Neural cell (in vitro differentiated cells): ENCODE measurements around the gene GRPR. TPM values are rescaled to one million over a fixed set of nuclear protein-coding genes. Genes with fewer than 3 reads are reported as not detected.
"Not testable (repeated sequence)": the region's sequence is repeated elsewhere in the genome, so short reads cannot be mapped to it uniquely, and the experiment has no call there.

Experiments used
- H2AFZ ChIP-seq: fragments of 200-600, 300-800 bp; sonication (generic), shearing (Covaris generic); 2 replicates; pipeline ENCODE4 v1.6.0; 2014; ENCODE audit warnings: low read depth, mild to moderate bottlenecking, antibody characterized with exemption, low read length, moderate library complexity
- H3F3A ChIP-seq: fragments of 200-600 bp; shearing (Covaris generic); 2 replicates; pipeline ENCODE4 v1.6.1; 2016; ENCODE audit warnings: mild to moderate bottlenecking, moderate library complexity, mixed read lengths, antibody characterized with exemption, low read length; ENCODE audit not compliant: insufficient read depth, poor library complexity, severe bottlenecking
- H3K27ac ChIP-seq: fragments of 200-600, 300-800 bp; sonication (generic), shearing (Covaris generic); 2 replicates; pipeline ENCODE4 v1.5.1; 2014; ENCODE audit warnings: mild to moderate bottlenecking, low read length, moderate library complexity
- H3K27me3 ChIP-seq: fragments of 300-800, 200-600 bp; sonication (generic), shearing (Covaris generic); 2 replicates; pipeline ENCODE4 v1.6.0; 2014; ENCODE audit warnings: mild to moderate bottlenecking, low read depth, low read length, moderate library complexity; ENCODE audit not compliant: insufficient read depth
- H3K36me3 ChIP-seq: fragments of 300-800, 200-600 bp; sonication (generic), shearing (Covaris generic); 2 replicates; pipeline ENCODE4 v1.5.1; 2014; ENCODE audit warnings: mild to moderate bottlenecking, antibody characterized with exemption, low read length, moderate library complexity; ENCODE audit not compliant: insufficient read depth
- H3K4me2 ChIP-seq: fragments of 300-800, 200-600 bp; sonication (generic), shearing (Covaris generic); 2 replicates; pipeline ENCODE4 v1.6.0; 2014; ENCODE audit warnings: mild to moderate bottlenecking, low read length
- H3K4me3 ChIP-seq: fragments of 300-800, 200-600 bp; sonication (generic), shearing (Covaris generic); 2 replicates; pipeline ENCODE4 v1.5.1; 2014; ENCODE audit warnings: mild to moderate bottlenecking, low read length, moderate library complexity
- H3K79me2 ChIP-seq: fragments of 200-600 bp; shearing (Covaris generic); replicated peaks from 2 replicates; pipeline ENCODE4 v1.6.0; 2014; ENCODE audit warnings: mild to moderate bottlenecking, low read length, moderate library complexity; ENCODE audit not compliant: insufficient read depth
- H3K9ac ChIP-seq: fragments of 300-800, 200-600 bp; sonication (generic), shearing (Covaris generic); 2 replicates; pipeline ENCODE4 v1.6.1; 2016; ENCODE audit warnings: mild to moderate bottlenecking, low read length, mixed read lengths
- H3K9me2 ChIP-seq: fragments of 200-600 bp; shearing (Covaris generic); 2 replicates; pipeline ENCODE4 v1.6.1; 2016; ENCODE audit warnings: mild to moderate bottlenecking, low read length, mixed read lengths; ENCODE audit not compliant: insufficient read depth
- H3K9me3 ChIP-seq: fragments of 200-600, 300-800 bp; sonication (generic), shearing (Covaris generic); 2 replicates; pipeline ENCODE4 v1.6.1; 2016; ENCODE audit warnings: mild to moderate bottlenecking, mixed run types, low read length, moderate library complexity, mixed read lengths
- H4K20me1 ChIP-seq: fragments of 200-600 bp; shearing (Covaris generic); 2 replicates; pipeline ENCODE4 v1.6.1; 2016; ENCODE audit warnings: mild to moderate bottlenecking, mixed run types; ENCODE audit not compliant: insufficient read depth
- EP300 ChIP-seq: fragments of 450-650 bp; conservative IDR thresholded peaks from 2 replicates; pipeline ENCODE4 v1.6.1; 2014; ENCODE audit warnings: antibody characterized with exemption, mild to moderate bottlenecking, moderate library complexity; ENCODE audit not compliant: poor library complexity, severe bottlenecking
- POLR2AphosphoS5 ChIP-seq: IDR thresholded peaks from 2 replicates; pipeline ENCODE4 v1.6.1; 2012
- RAD21 ChIP-seq: fragments of 450-650 bp; conservative IDR thresholded peaks from 2 replicates; pipeline ENCODE4 v1.6.1; 2014; ENCODE audit warnings: antibody characterized with exemption, mild to moderate bottlenecking, moderate library complexity
- REST ChIP-seq: IDR thresholded peaks from 2 replicates; pipeline ENCODE4 v1.6.1; 2012; ENCODE audit warnings: borderline replicate concordance
- SMC3 ChIP-seq: fragments of 450-650 bp; conservative IDR thresholded peaks from 2 replicates; pipeline ENCODE4 v1.6.1; 2014; ENCODE audit warnings: antibody characterized with exemption, mild to moderate bottlenecking, moderate library complexity; ENCODE audit not compliant: poor library complexity
- TAF1 ChIP-seq: IDR thresholded peaks from 2 replicates; pipeline ENCODE4 v1.6.1; 2012; ENCODE audit warnings: low read depth
- polyA plus RNA-seq: library from polyadenylated mRNA; depleted of rRNA; stranded (reverse); fragments of >200 nt; gene quantifications from 2 replicates; pipeline ENCODE4 v1.2.3, GENCODE V29; 2014

Gene GRPR
- polyA plus RNA-seq, 1 donor from 2014 or later: not detected

DNA sequence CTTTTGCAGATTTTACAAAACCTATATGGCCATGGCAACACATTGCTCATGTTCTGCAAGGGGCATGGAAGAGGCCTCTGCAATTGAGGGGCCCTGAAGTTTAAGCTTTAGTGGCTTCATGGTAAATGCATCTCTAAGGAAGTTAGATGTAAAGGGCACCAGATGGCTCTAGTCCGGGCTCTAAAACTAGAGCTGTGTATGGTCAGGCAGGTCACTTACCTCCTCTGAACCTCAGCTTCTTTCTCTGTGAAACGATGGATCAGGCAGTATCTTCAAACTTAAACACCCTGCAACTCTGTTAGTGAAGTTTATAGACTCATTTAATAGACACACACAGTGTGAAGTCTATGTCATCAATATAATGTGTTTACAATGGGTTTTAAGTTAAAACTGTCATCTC lies 53.9 kb downstream of the GRPR start:
- Histone ChIP-seq H3K36me3 (no peaks in the 10 kb centered on the region), H3K4me2 (no peak overlapping the region)

DNA sequence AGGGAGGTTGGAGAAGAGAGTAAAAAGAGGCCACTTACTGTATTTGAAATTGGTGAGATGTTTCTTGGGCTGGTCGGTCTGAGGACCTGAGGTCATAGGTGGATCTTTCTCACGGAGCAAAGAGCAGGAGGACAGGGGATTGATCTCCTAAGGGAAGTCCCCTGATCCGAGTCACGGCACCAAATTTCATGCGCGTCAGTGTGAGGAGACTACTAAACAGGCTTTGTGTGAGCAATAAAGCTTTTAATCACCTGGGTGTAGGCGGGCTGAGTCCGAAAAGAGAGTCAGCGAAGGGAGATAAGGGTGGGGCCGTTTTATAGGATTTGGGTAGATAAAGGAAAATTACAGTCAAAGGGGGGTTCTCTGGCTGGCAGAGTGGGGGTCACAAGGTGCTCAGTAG lies 60.5 kb downstream of the GRPR start:
- H3K4me3 ChIP-seq, H3K27me3 ChIP-seq, H3K36me3 ChIP-seq, H3K9ac ChIP-seq, H3F3A ChIP-seq, H3K9me3 ChIP-seq, H4K20me1 ChIP-seq, H3K9me2 ChIP-seq, H3K4me2 ChIP-seq, H2AFZ ChIP-seq, H3K79me2 ChIP-seq, H3K27ac ChIP-seq: not testable (repeated sequence)

More for the DNA sequence above, 53.9 kb downstream of the GRPR start:
- no peaks in the 10 kb centered on the region for H4K20me1 ChIP-seq
- no peak overlapping the region for H3K27ac ChIP-seq
- H3K9me2 ChIP-seq: no peaks in the 10 kb centered on the region
- H3K9ac ChIP-seq: no peak overlapping the region
- no peak for TF ChIP-seq EP300
- TF ChIP-seq TAF1: no peak
- TF ChIP-seq RAD21: no peak
- TF ChIP-seq POLR2AphosphoS5: no peak
- H3F3A ChIP-seq: no peaks in the 10 kb centered on the region
- no peaks in the 10 kb centered on the region for H3K27me3 ChIP-seq
- H3K4me3 ChIP-seq: no peak overlapping the region
- H2AFZ ChIP-seq: no peak overlapping the region
- no peaks in the 10 kb centered on the region for H3K9me3 ChIP-seq
- no peaks in the 10 kb centered on the region for H3K79me2 ChIP-seq

GRCh38 chrX:16185725-16186136 lies 62.4 kb downstream of the GRPR start:
- H3K27ac ChIP-seq: no peak overlapping the region
- H3K27me3 ChIP-seq: no peaks in the 10 kb centered on the region
- no peaks in the 10 kb centered on the region for H3F3A ChIP-seq
- H3K9me2 ChIP-seq: no peaks in the 10 kb centered on the region
- no peak for TF ChIP-seq REST
- TF ChIP-seq SMC3: no peak
- no peak for TF ChIP-seq RAD21
- no peak overlapping the region for H2AFZ ChIP-seq
- no peak overlapping the region for H3K4me3 ChIP-seq
- no peaks in the 10 kb centered on the region for H3K79me2 ChIP-seq
- H3K4me2 ChIP-seq: no peak overlapping the region
- H3K9ac ChIP-seq: no peak overlapping the region
- H4K20me1 ChIP-seq: no peaks in the 10 kb centered on the region
- H3K9me3 ChIP-seq: no peaks in the 10 kb centered on the region
- no peaks in the 10 kb centered on the region for H3K36me3 ChIP-seq

DNA sequence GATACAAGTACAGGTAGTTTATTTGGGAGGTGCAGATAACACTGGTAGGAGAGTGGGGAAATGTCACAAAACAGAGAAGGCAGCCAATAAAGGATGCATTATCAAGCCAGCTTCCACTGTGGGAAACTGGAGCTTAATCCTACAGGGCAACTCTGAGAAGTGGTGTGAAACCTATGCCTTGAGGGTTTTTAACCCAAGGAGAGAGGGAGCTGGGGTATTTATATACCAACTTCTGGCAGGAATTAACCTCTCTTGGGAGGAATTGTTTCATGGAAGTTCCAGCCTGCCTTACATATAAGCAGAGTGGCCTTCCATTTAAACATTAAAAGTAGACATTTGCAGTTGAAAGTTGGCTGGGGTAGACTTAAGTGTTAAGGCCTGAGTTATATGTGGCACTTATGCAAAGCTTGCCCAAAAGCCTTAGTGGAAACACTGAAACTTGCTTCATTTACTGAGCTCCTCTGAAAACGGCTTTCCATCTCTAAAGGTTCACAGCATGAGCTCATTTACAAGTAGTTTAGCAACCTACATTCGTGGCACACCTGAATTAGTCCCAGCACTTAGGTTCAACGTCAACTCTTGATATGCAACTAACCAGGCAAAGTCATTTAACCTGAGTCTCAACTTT lies 63.1 kb downstream of the GRPR start:
- Histone ChIP-seq H3F3A (no peaks in the 10 kb centered on the region), H4K20me1 (no peaks in the 10 kb centered on the region), H3K4me3 (no peak overlapping the region), H3K9ac (no peak overlapping the region), H3K36me3 (no peaks in the 10 kb centered on the region), H3K4me2 (no peak overlapping the region), H2AFZ (no peak overlapping the region), H3K9me3 (no peaks in the 10 kb centered on the region), H3K79me2 (no peaks in the 10 kb centered on the region), H3K27ac (no peak overlapping the region), H3K27me3 (no peaks in the 10 kb centered on the region), H3K9me2 (no peaks in the 10 kb centered on the region)
- TF ChIP-seq POLR2AphosphoS5 (no peak), TAF1 (no peak)
